K562 (cell line): ENCODE measurements around the gene CDPF1.

ENCODE experiments used
- ATF2 ChIP-seq: sonication (generic); formaldehyde crosslinking; IDR thresholded peaks from 2 replicates; pipeline ENCODE4 v1.8.1; 2022; ENCODE audit warnings: missing genetic modification reagents
- E2F5 ChIP-seq: sonication (generic); formaldehyde crosslinking; IDR thresholded peaks from 2 replicates; pipeline ENCODE4 v1.8.0; 2022; ENCODE audit warnings: mild to moderate bottlenecking, missing genetic modification reagents
- FOXM1 ChIP-seq, 2 experiments: fragments of 450-650 bp in 1 of 2; sonication (generic) in 1 of 2; formaldehyde crosslinking in 1 of 2; IDR thresholded peaks; 2 replicates each; pipeline versions ENCODE4 v1.6.1 to v1.9.0; 2017 to 2022; ENCODE audit warnings: low read depth in 2 of 2, mild to moderate bottlenecking in 2 of 2, missing genetic modification reagents in 1 of 2, moderate library complexity in 1 of 2
- POLR2AphosphoS5 ChIP-seq: IDR thresholded peaks from 2 replicates; pipeline ENCODE4 v1.6.1; 2011; ENCODE audit warnings: mild to moderate bottlenecking, low read depth, low read length, moderate library complexity; ENCODE audit not compliant: control insufficient read depth, insufficient read depth
- ZBTB2 ChIP-seq: fragments of 450-650 bp; IDR thresholded peaks from 2 replicates; pipeline ENCODE4 v1.6.1; 2016; ENCODE audit warnings: antibody characterized with exemption
- ZNF133 ChIP-seq: fragments of 250-450 bp; sonication (Bioruptor Pico); IDR thresholded peaks from 2 replicates; pipeline ENCODE4 v1.4.0; 2020; ENCODE audit warnings: mild to moderate bottlenecking

- no peak for TF ChIP-seq ATF2
- no peak for TF ChIP-seq FOXM1 (IDR thresholded peaks at IDR 0.05; ENCODE audit: low read depth)
- TF ChIP-seq FOXM1 (CRISPR knock-in tag; IDR thresholded peaks at IDR 0.05; ENCODE audit: low read depth): no peak
- TF ChIP-seq ZNF133 (CRISPR knock-in tag): no peak
- TF ChIP-seq ZBTB2: no peak
- no peak for TF ChIP-seq POLR2AphosphoS5
- TF ChIP-seq E2F5 (CRISPR knock-in tag): no peak
Measured at GRCh38 chr22:46259374-46259773, 9.3 kb upstream of the CDPF1 start.
